HG03103 (cell line): ENCODE measurements around the gene GNG10.
"Not testable (repeated sequence)": the region's sequence is repeated elsewhere in the genome, so short reads cannot be mapped to it uniquely, and the experiment has no call there.

Experiments
- ATAC-seq: cut with Tn5 transposase; IDR thresholded peaks from one replicate; pipeline ENCODE4 v1.9.1; 2021; ENCODE audit warnings: low read depth; ENCODE audit not compliant: unreplicated experiment

Gene GNG10

DNA sequence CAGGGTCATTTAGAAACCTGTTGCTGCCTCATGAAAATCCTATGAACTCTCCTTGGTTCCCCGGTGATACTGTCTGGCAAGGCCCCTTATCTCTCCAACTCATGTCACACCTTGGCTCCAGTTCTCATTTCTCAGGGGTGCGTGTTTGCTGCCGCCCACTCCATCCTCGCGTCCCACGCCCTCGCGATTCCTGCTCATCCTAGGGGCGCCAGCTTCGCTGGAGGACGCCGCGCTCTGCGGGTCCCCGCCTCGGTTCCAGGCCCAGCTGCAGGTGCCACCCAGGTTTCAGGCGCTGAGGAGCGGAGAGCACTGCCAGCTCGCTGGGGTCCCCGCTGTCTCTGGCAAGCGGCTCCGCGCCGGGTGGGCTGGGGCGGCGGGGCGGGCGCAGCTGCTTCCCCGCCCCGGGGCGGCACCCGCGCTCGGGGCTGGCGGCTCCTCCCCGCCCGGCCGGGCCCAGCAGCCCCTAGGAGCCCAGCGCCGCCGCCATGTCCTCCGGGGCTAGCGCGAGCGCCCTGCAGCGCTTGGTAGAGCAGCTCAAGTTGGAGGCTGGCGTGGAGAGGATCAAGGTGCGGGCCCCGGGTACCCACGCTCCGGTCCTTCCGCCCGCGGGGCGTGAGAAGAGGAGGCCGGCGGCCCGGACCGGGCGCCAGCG is at the start of gene GNG10:
GNG10 (plus strand) TSS at position 456 of the 652 bp plus-strand sequence; CDS start at position 486, 30 bp downstream.
- peak; percentile 77 for ATAC-seq

- ATAC-seq, result no peak
Observed at GRCh38 chr9:111613436-111614040, 47.9 kb upstream of the GNG10 start.

DNA sequence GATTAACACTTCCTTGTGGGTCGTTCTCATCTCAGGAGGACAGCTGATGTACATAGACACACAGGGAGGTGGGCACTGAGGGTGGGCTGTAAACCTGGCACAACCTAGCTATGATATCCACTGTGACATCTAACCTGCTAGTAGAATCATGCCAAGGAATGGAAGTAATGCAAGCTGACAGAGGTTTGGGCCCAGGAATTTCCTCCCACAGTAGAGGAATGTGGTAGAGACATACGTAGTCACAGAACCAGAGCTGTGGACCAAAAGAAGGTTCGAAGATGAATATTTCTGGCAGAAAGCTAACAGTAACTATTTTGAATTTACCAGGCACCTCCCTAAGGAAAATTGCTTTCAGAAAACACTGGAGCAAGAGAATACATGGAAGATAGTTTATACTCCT is 45.5 kb upstream of the GNG10 start:
- ATAC-seq, result no peak

DNA sequence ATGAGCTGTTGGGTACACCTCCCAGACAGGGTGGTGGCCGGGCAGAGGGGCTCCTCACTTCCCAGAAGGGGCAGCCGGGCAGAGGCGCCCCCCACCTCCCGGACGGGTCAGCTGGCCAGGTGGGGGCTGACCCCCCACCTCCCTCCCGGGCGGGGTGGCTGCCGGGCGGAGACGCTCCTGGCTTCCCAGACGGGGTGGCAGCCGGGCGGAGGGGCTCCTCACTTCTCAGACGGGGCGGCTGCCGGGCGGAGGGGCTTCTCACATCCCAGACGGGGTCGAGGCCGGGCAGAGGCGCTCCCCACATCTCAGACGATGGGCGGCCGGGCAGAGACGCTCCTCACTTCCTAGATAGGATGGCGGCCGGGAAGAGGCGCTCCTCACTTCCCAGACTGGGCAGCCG is 44.1 kb upstream of the GNG10 start:
- ATAC-seq, result not testable (repeated sequence)

DNA sequence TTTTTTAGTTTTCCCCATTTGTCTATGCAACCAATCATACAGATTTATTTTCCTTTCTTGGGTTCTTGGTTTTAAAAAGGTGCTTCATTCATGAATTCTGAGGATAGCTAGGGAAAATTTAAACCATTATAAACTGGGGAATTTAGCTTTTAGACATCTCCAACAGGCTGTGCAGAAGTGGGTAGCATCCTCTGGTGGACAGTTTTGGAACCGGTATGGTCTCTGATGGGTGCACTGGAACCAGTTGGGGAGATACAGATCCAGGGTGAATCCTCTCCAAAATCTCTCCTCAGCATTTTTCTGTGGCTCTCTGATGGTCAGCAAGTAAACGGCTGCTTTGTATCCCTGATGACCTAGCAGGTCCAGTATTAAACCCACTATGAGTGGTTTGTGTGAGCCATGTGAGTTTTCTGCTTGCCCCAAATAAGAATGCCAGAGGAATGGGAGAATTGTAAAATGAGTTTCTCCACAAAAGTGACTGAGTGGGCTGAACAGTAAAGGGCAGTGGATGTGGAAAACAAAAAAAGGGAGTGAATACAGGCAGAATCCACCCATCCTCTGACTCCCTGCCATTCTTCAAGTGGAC is 39.4 kb upstream of the GNG10 start:
- no peak for ATAC-seq

DNA sequence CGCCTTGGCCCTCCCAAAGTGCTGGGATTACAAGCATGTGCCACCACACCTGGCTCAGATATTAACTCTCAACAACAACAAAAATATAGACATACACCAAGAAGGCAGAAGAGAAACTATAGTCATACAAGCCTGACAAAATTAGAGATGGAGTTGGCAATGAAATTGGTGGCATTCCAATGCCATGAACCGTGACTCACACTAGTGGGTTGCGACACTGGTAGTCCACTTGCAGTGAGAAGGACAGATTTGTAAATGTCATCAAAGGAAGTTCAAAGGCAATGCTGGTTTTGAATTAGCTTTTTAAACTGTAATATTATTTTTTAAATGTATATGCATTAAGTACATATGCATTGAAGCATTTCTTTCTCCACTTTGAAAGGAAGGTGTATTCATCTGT is 38.8 kb upstream of the GNG10 start:
- ATAC-seq, result no peak

GRCh38 chr9:111627260-111627963 is 34.0 kb upstream of the GNG10 start:
- no peak for ATAC-seq

- no peak for ATAC-seq
Observed at GRCh38 chr9:111628411-111628810, 33.0 kb upstream of the GNG10 start.

- peak; percentile 12 for ATAC-seq
Observed at GRCh38 chr9:111630182-111630963, 31.0 kb upstream of the GNG10 start.

DNA sequence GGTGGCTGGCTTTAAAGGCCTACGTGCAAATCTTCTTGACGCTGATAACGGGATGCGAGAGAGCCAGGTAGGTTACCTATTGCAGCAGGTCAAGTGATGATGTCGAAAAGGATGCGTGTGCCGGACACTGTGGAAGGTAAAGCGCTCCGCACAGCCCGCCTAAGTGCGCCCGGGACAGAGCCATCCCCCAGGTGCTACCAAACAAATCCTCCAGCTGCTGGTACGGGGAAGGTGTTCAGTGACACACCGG is 30.5 kb upstream of the GNG10 start:
- no peak for ATAC-seq

DNA sequence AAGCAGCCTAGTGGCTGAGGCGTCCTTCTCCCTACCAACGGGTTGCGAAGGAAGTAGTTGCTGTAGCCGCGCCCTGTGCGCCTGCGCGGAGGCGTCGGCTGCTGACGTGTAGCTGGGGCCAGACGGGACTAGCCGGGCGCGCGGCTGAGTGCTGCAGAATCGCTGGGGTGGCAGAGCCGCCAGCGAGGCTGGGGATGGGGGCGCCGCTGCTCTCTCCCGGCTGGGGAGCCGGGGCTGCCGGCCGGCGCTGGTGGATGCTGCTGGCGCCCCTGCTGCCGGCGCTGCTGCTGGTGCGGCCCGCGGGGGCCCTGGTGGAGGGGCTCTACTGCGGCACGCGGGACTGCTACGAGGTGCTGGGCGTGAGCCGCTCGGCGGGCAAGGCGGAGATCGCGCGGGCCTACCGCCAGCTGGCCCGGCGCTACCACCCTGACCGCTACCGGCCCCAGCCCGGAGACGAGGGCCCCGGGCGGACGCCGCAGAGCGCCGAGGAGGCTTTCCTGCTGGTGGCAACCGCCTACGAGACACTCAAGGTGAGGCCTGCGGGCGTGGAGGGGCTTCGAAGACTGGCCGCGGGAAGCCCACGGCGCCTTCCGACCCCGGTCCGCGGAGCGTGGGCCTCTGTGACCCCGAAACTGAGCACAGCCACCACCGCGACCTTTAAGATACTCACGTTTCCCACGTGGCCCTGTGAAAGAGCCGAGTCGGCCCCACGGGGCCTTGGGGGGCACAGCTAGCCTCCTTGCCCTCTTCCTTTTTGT is 30.0 kb upstream of the GNG10 start, which contains the start of gene DNAJC25:
DNAJC25 (plus strand) TSS at position 121 of the 758 bp plus-strand sequence; CDS start at position 195, 74 bp downstream.
- peak; percentile 95 for ATAC-seq

- no peak for ATAC-seq
Observed at GRCh38 chr9:111632060-111632459, 29.3 kb upstream of the GNG10 start.

DNA sequence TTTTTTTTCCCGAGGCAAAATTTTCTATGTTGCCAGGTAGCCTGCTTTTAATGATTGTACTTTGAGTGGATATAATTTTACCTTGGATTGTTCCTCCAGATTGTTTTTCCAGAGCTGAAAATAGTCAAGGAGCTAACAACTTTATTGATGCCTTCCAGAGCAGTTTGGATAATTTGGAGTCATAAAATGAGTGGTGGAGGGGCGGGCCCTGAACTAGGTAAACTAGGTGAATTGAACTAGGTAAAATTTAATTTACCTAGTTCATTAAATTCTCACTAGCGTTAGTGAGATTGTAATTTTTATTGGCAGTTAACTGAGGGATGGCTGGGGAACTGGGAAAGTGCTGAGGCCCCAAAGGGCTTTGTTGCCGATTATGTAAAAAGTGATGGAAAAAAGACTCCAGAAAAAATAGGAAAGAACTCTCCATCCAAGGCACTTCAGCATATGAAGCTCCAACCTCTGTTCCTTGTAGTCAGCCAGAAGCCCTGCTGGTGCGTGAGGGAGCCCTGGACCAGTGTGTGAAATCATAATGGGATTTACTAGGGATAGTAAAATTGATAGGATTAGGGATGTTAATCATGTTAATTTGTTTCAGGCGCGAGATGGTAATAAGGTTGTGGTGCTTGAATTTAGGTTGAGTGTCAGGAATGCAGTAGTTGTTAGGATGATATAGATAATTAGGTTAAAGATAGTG is 28.6 kb upstream of the GNG10 start:
- ATAC-seq, result no peak

GRCh38 chr9:111633389-111633736 is 28.0 kb upstream of the GNG10 start:
- no peak for ATAC-seq

GRCh38 chr9:111634860-111635259 is 26.5 kb upstream of the GNG10 start:
- ATAC-seq, result no peak

DNA sequence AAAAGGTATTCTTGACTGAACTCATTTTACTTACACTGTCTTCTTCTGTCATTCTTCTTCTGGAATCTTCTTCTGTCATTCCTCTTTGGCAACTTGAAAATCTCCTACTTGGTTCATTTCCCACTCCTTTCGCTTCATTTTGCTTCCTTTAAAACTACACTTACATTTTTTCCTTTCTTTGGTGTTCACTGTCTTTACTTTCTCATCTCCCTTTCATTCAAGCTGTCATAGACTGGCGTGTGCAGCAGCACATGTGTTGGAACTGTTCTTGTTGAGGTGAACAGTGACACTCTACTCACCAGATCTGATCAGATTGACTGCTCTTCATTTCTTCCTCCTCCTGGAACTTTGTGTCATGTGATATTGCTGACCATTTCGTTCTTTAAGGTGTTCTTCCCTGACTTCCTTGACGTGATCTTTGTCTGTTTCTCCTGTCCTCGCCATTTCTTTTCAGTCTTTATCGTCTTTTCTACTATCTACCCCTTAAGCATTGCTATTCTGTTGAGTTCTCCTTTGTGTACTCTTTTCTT is 23.9 kb upstream of the GNG10 start:
- ATAC-seq, result no peak

DNA sequence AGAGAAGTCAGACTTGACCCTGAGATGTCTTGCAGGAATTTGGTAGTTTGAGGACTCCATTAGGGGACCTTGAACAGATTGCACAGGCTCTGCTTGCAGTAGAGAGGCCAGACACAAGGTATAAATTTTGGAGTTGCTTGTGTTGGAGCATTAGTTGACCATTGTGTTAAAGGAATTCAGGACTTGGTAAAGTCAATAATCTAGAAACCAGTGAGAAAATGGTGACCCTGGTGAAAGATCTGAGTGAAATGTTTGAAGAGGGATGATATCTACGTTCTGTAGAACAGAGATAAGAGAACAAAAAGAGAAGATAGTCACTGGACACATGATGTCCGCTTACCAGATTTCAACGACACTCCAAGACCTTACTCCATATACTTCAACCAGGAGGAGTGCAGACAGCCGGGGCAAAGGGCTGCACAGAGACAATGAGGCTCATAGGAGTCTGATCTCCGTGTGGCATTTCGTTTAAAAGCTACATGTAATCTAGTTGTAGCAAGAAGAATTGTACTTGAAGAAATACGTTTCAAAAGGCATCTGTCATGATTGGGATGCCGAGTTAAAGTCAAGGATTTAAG is 17.1 kb upstream of the GNG10 start:
- ATAC-seq, result no peak

DNA sequence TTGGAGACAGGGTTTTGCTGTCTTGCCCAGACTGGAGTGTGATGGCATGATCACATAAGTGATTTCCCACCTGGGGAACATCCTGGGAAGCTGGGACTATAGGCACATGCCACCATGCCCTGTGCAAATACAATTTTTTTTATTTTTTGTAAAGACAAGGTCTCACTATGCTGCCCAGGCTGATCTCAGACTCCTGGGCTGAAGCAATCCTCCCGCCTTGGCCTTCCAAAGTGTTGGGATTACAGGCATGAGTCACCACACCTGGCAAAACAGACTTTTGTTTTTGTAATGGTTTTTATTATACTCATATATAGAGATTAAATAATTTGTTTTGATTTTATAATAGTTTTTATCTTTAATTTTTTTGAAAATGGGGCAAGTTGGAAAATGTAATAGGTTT is 15.6 kb upstream of the GNG10 start:
- no peak for ATAC-seq

- ATAC-seq, result no peak
Observed at GRCh38 chr9:111646417-111646816, 15.0 kb upstream of the GNG10 start.
